Astrocyte (in vitro differentiated cells and primary cell): ENCODE measurements around the gene CD24.

ENCODE experiments used
- CTCF ChIP-seq: IDR thresholded peaks from 2 replicates; pipeline ENCODE4 v1.5.1; 2011; ENCODE audit warnings: low read depth, mild to moderate bottlenecking, inconsistent platforms, low read length, moderate library complexity; ENCODE audit not compliant: insufficient read depth
- EZH2 ChIP-seq: IDR thresholded peaks from 2 replicates; pipeline ENCODE4 v1.6.1; 2012; ENCODE audit warnings: mild to moderate bottlenecking, low read length, inconsistent platforms; ENCODE audit not compliant: insufficient read depth

GRCh38 chr6:106966671-106967640 is 7.6 kb downstream of the CD24 start:
- no peak for TF ChIP-seq CTCF
- no peak for TF ChIP-seq EZH2
